GM12878 (cell line): ENCODE data around the gene SPTBN2. TPM values are rescaled to one million over a fixed set of nuclear protein-coding genes. Genes with fewer than 3 reads are reported as not detected.

Source experiments
- FOS ChIP-seq: IDR thresholded peaks from 3 replicates; pipeline ENCODE4 v1.6.1; 2011; ENCODE audit warnings: borderline replicate concordance; ENCODE audit not compliant: insufficient read length; ENCODE audit errors: extremely low read depth
- USF2 ChIP-seq: IDR thresholded peaks from 2 replicates; pipeline ENCODE4 v1.6.1; 2011; ENCODE audit warnings: low read depth, low read length, improper control_type of control experiment, borderline replicate concordance
- ZBED1 ChIP-seq: IDR thresholded peaks from 2 replicates; pipeline ENCODE4 v1.6.1; 2016; ENCODE audit warnings: borderline replicate concordance
- ZNF592 ChIP-seq: fragments of 450-650 bp; IDR thresholded peaks from 2 replicates; pipeline ENCODE4 v1.6.1; 2017; ENCODE audit warnings: mild to moderate bottlenecking, moderate library complexity
- polyA plus RNA-seq, 11 experiments: library from polyadenylated mRNA; depleted of rRNA in 4 of 11; unstranded in 6 of 11; stranded (reverse) in 5 of 11; fragments of >200 nt; fragmentation: Nextera tagmentation in 4 of 11; fragmentation: Illumina TruSeq in 1 of 11; extraction: Ambion mirVana in 4 of 11; extraction: Trizol in 1 of 11; gene quantifications; 1 replicate in 1 of 11; 2 replicates in 10 of 11; pipeline versions ENCODE4 v1.2.1 to v1.2.3, GENCODE V29; 2011 to 2016; ENCODE audit warnings: inconsistent platforms in 2 of 11, missing spikeins in 2 of 11, low read depth in 1 of 11
- total RNA-seq, 4 experiments: library from RNA; depleted of rRNA in 3 of 4; stranded (reverse); fragments of >200 nt in 3 of 4; fragmentation: Illumina TruSeq in 1 of 4; extraction: Trizol in 1 of 4; gene quantifications; 2 replicates each; pipeline versions ENCODE4 v1.2.1 to v1.2.3, GENCODE V29; 2013 to 2021
- TF ChIP-seq, protein P1 (sequence below): fragments of 450-650 bp; IDR thresholded peaks from 2 replicates; pipeline ENCODE4 v1.6.1; 2017; ENCODE audit warnings: borderline replicate concordance

The SPTBN2 gene
- total and polyA plus RNA-seq, 10 of the 15 experiments (the other 5 are each of a cell fraction or from before 2014, with no cell fraction given), result 0.38 to 1.0 (median 0.69) TPM; not detected in 5

GRCh38 chr11:66646828-66647227, 82.2 kb downstream of the SPTBN2 start (continued):
- TF ChIP-seq, protein P1, sequence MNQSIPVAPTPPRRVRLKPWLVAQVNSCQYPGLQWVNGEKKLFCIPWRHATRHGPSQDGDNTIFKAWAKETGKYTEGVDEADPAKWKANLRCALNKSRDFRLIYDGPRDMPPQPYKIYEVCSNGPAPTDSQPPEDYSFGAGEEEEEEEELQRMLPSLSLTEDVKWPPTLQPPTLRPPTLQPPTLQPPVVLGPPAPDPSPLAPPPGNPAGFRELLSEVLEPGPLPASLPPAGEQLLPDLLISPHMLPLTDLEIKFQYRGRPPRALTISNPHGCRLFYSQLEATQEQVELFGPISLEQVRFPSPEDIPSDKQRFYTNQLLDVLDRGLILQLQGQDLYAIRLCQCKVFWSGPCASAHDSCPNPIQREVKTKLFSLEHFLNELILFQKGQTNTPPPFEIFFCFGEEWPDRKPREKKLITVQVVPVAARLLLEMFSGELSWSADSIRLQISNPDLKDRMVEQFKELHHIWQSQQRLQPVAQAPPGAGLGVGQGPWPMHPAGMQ, result no peak
- TF ChIP-seq FOS, result no peak
- no peak for TF ChIP-seq ZBED1
- no peak for TF ChIP-seq USF2
- no peak for TF ChIP-seq ZNF592
- TF ChIP-seq, all 136 proteins: peak for 0
